HCT116 (cell line): ENCODE data around the gene BBX.

Experiments used
- POLR2A ChIP-seq: IDR thresholded peaks from 2 replicates; pipeline ENCODE4 v1.7.0; 2011; ENCODE audit warnings: borderline replicate concordance; ENCODE audit not compliant: insufficient read depth, insufficient read length; ENCODE audit errors: extremely low read depth
- TF ChIP-seq, protein P1 (sequence below), 3 experiments: fragments of 200-600 bp in 1 of 3; sonication (generic) in 1 of 3; IDR thresholded peaks in 2 of 3; conservative IDR thresholded peaks in 1 of 3; 2 replicates each; pipeline ENCODE4 v1.5.1; 2012 to 2017; ENCODE audit warnings: low read depth in 2 of 3, low read length in 2 of 3, antibody characterized with exemption in 1 of 3, borderline replicate concordance in 1 of 3, control low read depth in 1 of 3, mild to moderate bottlenecking in 1 of 3, mixed read lengths in 1 of 3, mixed run types in 1 of 3, moderate library complexity in 1 of 3; ENCODE audit not compliant: insufficient read depth in 1 of 3

- TF ChIP-seq POLR2A = no peak
- TF ChIP-seq, protein P1, sequence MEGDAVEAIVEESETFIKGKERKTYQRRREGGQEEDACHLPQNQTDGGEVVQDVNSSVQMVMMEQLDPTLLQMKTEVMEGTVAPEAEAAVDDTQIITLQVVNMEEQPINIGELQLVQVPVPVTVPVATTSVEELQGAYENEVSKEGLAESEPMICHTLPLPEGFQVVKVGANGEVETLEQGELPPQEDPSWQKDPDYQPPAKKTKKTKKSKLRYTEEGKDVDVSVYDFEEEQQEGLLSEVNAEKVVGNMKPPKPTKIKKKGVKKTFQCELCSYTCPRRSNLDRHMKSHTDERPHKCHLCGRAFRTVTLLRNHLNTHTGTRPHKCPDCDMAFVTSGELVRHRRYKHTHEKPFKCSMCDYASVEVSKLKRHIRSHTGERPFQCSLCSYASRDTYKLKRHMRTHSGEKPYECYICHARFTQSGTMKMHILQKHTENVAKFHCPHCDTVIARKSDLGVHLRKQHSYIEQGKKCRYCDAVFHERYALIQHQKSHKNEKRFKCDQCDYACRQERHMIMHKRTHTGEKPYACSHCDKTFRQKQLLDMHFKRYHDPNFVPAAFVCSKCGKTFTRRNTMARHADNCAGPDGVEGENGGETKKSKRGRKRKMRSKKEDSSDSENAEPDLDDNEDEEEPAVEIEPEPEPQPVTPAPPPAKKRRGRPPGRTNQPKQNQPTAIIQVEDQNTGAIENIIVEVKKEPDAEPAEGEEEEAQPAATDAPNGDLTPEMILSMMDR (IDR thresholded peaks at IDR 0.05 in 2 of 3, conservative IDR thresholded peaks at IDR 0.05 in 1 of 3; ENCODE audit: borderline replicate concordance in 1 of 3, insufficient read depth in 1 of 3, low read depth in 2 of 3, low read length in 2 of 3) = no peak
These were observed 89.2 kb downstream of the BBX start for GRCh38 chr3:107611775-107612469.
